Keratinocyte (primary cell): Measurements from ENCODE around the gene ARHGAP4. TPM values are rescaled to one million over a fixed set of nuclear protein-coding genes. Genes with fewer than 3 reads are reported as not detected.

Experiments
- DNase-seq: peaks from one replicate; pipeline ENCODE4 v3.0.0-alpha.2; 2011; ENCODE audit warnings: low read depth, missing footprints, low spot score
- FAIRE-seq: peaks from 2 replicates; lab custom pipeline; 2011; peaks lifted over from hg19 to GRCh38; lab: Jason Lieb, UNC
- H2AFZ ChIP-seq: 2 replicates; pipeline ENCODE4 v1.6.0; 2012; ENCODE audit warnings: low read length, control low read depth, inconsistent platforms; ENCODE audit not compliant: control insufficient read depth
- H3K27ac ChIP-seq: 2 replicates; pipeline ENCODE4 v1.5.1; 2011; ENCODE audit warnings: low read length; ENCODE audit not compliant: control insufficient read depth, insufficient read depth
- H3K27me3 ChIP-seq: 3 replicates; pipeline ENCODE4 v1.6.0; 2011; ENCODE audit warnings: low read length; ENCODE audit not compliant: control insufficient read depth, insufficient read depth; ENCODE audit errors: extremely low read depth
- H3K36me3 ChIP-seq, 2 experiments: 2 replicates in 1 of 2; 3 replicates in 1 of 2; pipeline ENCODE4 v1.5.1; 2011; ENCODE audit warnings: low read length in 2 of 2, mild to moderate bottlenecking in 1 of 2; ENCODE audit not compliant: control insufficient read depth in 2 of 2, insufficient read depth in 2 of 2; ENCODE audit errors: extremely low read depth in 1 of 2
- H3K4me1 ChIP-seq: 3 replicates; pipeline ENCODE4 v1.5.1; 2011; ENCODE audit warnings: low read length; ENCODE audit not compliant: control insufficient read depth, insufficient read depth; ENCODE audit errors: extremely low read depth
- H3K4me2 ChIP-seq: 3 replicates; pipeline ENCODE4 v1.6.0; 2011; ENCODE audit warnings: low read depth, low read length; ENCODE audit not compliant: control insufficient read depth, insufficient read depth; ENCODE audit errors: extremely low read depth
- H3K4me3 ChIP-seq, 3 experiments: fragments of 200-600 bp in 1 of 3; sonication (generic) in 1 of 3; 2 replicates in 2 of 3; 3 replicates in 1 of 3; pipeline ENCODE4 v1.5.1; 2011 to 2016; ENCODE audit warnings: low read length in 3 of 3, mild to moderate bottlenecking in 3 of 3, control low read depth in 2 of 3, inconsistent platforms in 1 of 3, low read depth in 1 of 3, mixed read lengths in 1 of 3, mixed run types in 1 of 3, moderate library complexity in 1 of 3; ENCODE audit not compliant: control insufficient read depth in 2 of 3, insufficient read depth in 2 of 3; ENCODE audit errors: extremely low read depth in 1 of 3
- H3K79me2 ChIP-seq: 2 replicates; pipeline ENCODE4 v1.6.0; 2012; ENCODE audit warnings: low read length; ENCODE audit not compliant: control insufficient read depth, insufficient read depth
- H3K9ac ChIP-seq: 3 replicates; pipeline ENCODE4 v1.6.0; 2011; ENCODE audit warnings: low read length; ENCODE audit not compliant: control insufficient read depth, insufficient read depth; ENCODE audit errors: extremely low read depth
- H3K9me1 ChIP-seq: 3 replicates; pipeline ENCODE4 v1.6.0; 2011; ENCODE audit warnings: low read length; ENCODE audit not compliant: control insufficient read depth, insufficient read depth; ENCODE audit errors: extremely low read depth
- H3K9me3 ChIP-seq: 2 replicates; pipeline ENCODE4 v1.5.1; 2012; ENCODE audit warnings: low read depth, low read length; ENCODE audit not compliant: control insufficient read depth
- H4K20me1 ChIP-seq: 3 replicates; pipeline ENCODE4 v1.6.0; 2011; ENCODE audit warnings: low read length; ENCODE audit not compliant: control insufficient read depth, insufficient read depth; ENCODE audit errors: extremely low read depth
- EZH2 ChIP-seq: IDR thresholded peaks from one replicate; pipeline ENCODE4 v1.6.1; 2012; ENCODE audit warnings: inconsistent platforms, mild to moderate bottlenecking, low read length, moderate library complexity
- dilution Hi-C: fragments of 300-500 bp; cut with MboI; formaldehyde crosslinking; loops from one replicate; pipeline ENCODE4 v1.7.0; 2020; ENCODE audit warnings: low sequenced_read_pairs; ENCODE audit not compliant: extremely low pct_ligation_motif_present
- polyA plus RNA-seq, 5 experiments: library from polyadenylated mRNA; depleted of rRNA in 3 of 5; stranded (reverse) in 3 of 5; stranded (forward) in 1 of 5; unstranded in 1 of 5; fragments of >200 nt; gene quantifications; 1 replicate in 1 of 5; 2 replicates in 3 of 5; 3 replicates in 1 of 5; pipeline versions ENCODE4 v1.2.1 to v1.2.3, GENCODE V29; 2011 to 2012; ENCODE audit warnings: missing spikeins in 2 of 5, low read depth in 1 of 5, low replicate concordance in 1 of 5
- TF ChIP-seq, protein P1 (sequence below), 3 experiments: IDR thresholded peaks in 1 of 3; conservative IDR thresholded peaks in 1 of 3; optimal IDR thresholded peaks in 1 of 3; 2 replicates in 2 of 3; 3 replicates in 1 of 3; pipeline versions ENCODE3 to v1.5.1; 2011; ENCODE audit warnings: low read length in 3 of 3, mild to moderate bottlenecking in 3 of 3, moderate library complexity in 2 of 3, control low read depth in 1 of 3, inconsistent platforms in 1 of 3; ENCODE audit not compliant: insufficient read depth in 2 of 3; ENCODE audit errors: extremely low read depth in 1 of 3

Gene ARHGAP4
- polyA plus RNA-seq, 1 donor (not counting 4 experiments of a cell fraction or from before 2014, with no cell fraction given), result 0.35 TPM

DNA sequence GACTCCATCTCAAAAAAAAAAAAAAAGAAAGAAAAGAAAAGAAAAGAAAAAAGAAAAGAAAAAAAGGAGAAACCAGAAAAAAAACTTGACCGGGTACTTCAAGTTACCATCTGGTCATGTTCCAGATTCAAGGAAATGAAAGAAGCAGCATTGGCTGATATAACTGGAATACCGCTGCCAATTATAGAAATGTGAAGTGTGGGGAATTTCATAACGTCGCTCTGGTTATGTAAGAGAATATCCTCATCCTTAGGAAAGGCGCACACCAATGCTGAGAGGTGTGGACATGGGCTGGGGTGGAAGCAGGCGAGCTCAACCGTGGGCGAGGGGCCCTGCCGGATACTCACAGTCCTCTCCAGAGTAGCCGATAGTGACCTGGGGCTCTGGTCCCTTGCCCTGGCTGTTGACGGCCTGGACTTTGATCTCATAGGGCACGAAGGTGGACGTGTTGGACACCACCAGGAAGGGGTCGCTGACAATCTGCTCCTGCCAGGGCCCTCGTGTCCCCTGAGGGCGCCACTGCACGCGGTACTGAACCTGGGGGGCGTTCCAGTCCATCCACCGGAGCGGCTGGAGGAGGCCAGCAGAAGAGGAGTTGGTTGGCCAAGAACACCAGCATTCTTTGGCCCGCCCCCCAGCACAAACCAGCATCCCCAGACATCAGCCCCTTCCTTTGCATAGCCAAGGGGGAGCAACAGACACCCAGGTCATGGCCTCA, 59.6 kb downstream of the ARHGAP4 start:
- no peak overlapping the region for H3K4me3 ChIP-seq
- H3K9me3 ChIP-seq, result no peaks in the 10 kb centered on the region
- H3K4me2 ChIP-seq, result no peak overlapping the region
- no peak for FAIRE-seq
- H3K27ac ChIP-seq, result no peak overlapping the region
- H3K4me1 ChIP-seq, result no peaks in the 10 kb centered on the region
- dilution Hi-C loops, result no loop called here
- TF ChIP-seq, protein P1, sequence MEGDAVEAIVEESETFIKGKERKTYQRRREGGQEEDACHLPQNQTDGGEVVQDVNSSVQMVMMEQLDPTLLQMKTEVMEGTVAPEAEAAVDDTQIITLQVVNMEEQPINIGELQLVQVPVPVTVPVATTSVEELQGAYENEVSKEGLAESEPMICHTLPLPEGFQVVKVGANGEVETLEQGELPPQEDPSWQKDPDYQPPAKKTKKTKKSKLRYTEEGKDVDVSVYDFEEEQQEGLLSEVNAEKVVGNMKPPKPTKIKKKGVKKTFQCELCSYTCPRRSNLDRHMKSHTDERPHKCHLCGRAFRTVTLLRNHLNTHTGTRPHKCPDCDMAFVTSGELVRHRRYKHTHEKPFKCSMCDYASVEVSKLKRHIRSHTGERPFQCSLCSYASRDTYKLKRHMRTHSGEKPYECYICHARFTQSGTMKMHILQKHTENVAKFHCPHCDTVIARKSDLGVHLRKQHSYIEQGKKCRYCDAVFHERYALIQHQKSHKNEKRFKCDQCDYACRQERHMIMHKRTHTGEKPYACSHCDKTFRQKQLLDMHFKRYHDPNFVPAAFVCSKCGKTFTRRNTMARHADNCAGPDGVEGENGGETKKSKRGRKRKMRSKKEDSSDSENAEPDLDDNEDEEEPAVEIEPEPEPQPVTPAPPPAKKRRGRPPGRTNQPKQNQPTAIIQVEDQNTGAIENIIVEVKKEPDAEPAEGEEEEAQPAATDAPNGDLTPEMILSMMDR (optimal IDR thresholded peaks at IDR 0.05 in 1 of 3, IDR thresholded peaks at IDR 0.05 in 1 of 3, conservative IDR thresholded peaks at IDR 0.05 in 1 of 3; ENCODE audit: extremely low read depth in 1 of 3, insufficient read depth in 2 of 3, low read length in 3 of 3), result no peak
- no peak for TF ChIP-seq EZH2
- no peak for DNase-seq
- no peaks in the 10 kb centered on the region for H3K9me1 ChIP-seq
- no peaks in the 10 kb centered on the region for H3K27me3 ChIP-seq
- H4K20me1 ChIP-seq, result no peaks in the 10 kb centered on the region
- H3K9ac ChIP-seq, result no peak overlapping the region
- no peak overlapping the region for H2AFZ ChIP-seq
- no peaks in the 10 kb centered on the region for H3K79me2 ChIP-seq
- peaks cover 0 to 9% of the 10 kb centered on the region in 2 experiments for H3K36me3 ChIP-seq

DNA sequence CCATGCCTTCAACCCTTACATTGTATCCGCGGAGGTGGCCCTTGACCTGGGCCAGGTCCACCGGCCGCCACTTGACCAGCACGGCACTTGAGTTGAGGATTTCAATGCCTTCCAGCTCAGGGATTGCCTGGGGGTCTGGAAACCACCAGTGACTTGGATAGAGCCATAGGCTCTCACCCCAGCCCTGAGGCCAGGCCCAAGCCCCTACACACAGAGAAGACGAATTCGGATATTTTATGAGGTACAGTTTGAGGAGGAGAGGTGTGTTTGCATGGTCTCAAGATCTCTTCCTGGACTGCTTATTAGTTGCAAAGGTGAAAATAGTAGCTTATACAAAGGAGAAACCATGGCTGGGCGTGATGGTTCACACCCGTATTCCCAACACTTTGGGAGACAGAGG, 60.4 kb downstream of the ARHGAP4 start:
- Histone ChIP-seq H3K4me2 (no peak overlapping the region), H3K36me3 (peaks cover 0 to 9% of the 10 kb centered on the region in 2 experiments), H3K27me3 (no peaks in the 10 kb centered on the region), H3K9me3 (no peaks in the 10 kb centered on the region), H3K4me3 (no peak overlapping the region), H3K27ac (no peak overlapping the region), H3K79me2 (no peaks in the 10 kb centered on the region), H3K9ac (no peak overlapping the region), H2AFZ (no peak overlapping the region), H3K4me1 (no peaks in the 10 kb centered on the region), H3K9me1 (no peaks in the 10 kb centered on the region), H4K20me1 (no peaks in the 10 kb centered on the region)
- TF ChIP-seq, protein P1 (optimal IDR thresholded peaks at IDR 0.05 in 1 of 3, IDR thresholded peaks at IDR 0.05 in 1 of 3, conservative IDR thresholded peaks at IDR 0.05 in 1 of 3; ENCODE audit: extremely low read depth in 1 of 3, insufficient read depth in 2 of 3, low read length in 3 of 3), result no peak
- TF ChIP-seq EZH2, result no peak
- dilution Hi-C loops, result no loop called here
- FAIRE-seq, result no peak
- DNase-seq, result no peak
